CD4-positive, alpha-beta T cell treated with Interleukin-15 for 4 hours (primary cell): ENCODE results near the gene ADAMTS9.
A peak's percentile ranks its signal among the peaks of the same experiment; 100 is the strongest.

Experiments
- DNase-seq: peaks from one replicate; pipeline ENCODE4 v3.0.0-alpha.2; 2020; ENCODE audit warnings: low spot score

Gene ADAMTS9

DNA sequence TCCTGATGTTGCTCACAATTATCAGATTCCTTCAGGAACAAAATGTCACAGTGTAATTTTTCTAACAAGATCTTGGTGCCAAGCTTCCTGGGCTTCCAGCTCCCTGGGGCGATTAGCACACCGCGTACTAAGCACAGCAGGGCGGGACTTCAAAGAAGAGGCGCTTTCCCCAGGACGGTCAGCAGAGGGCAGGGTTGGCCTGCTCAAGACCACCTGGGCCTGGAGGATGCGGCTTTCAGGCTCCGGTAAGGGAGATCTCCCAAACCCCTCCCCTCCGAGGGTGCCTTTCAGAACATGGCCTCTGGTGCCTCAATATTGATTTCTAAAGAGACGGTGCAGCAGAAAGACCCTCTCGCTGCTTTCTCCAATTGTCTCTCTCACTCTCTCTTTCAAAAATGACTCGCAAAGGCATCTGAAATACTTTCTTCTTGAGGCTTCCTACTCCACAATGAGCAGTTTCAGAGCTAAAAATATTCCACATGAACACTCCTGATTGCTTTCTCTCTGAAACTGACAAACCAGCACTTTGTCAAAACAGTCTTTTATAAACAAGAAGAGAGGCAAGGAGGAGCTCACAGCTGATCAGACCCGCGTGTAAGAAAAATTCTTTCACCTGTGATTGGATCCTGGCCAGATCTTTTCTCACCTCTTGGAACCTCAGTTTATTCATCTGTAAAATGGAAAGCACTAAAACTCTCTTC is 154.0 kb downstream of the ADAMTS9 start:
- peak; percentile 1 for DNase-seq

DNA sequence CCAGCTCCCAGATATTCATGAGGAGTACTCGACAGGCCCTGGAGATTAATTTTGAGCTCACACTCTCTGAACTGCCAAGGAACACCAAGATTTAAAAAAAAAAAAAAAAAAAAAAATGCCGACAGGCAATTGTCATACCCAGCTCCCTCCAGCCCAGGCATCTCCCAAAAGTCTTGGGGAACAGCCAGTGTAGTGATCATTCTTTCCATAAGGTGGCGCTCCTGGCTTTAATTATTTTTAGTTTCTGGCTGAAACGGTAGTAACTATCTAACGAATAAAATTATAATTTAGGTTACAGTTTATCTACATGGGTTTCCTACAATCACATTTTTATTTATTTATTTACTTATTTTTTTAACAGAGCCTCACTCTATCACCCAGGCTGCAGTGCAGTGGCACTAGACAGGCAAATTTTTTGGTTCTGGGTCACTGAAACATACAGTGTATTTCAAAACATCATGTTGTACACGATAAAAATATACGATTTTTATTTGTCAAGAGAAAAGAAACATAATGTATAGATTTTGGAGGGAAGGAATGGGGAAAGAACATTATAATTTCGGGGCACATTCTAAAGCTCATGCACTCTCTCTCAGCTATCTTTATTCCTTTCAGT is 157.3 kb downstream of the ADAMTS9 start:
- DNase-seq = no peak

DNA sequence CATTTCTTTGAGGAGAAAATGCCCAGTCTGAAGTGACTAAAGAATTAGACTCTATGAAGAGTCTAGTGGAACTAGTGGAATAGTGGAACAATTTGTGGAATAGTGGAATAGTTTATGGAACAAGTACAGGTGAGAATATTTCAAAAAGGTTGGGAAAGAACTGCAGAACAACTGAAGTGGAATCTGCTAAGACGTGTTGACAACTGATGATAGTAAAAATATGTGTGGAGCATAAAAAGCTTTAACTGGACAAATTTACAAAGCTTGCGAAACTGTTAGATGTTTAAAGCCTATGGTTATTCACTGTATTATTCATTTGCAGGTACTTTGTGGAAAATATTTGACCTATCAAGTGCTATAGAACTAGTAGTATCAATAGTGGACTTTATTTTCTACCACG is 164.5 kb downstream of the ADAMTS9 start:
- no peak for DNase-seq

DNA sequence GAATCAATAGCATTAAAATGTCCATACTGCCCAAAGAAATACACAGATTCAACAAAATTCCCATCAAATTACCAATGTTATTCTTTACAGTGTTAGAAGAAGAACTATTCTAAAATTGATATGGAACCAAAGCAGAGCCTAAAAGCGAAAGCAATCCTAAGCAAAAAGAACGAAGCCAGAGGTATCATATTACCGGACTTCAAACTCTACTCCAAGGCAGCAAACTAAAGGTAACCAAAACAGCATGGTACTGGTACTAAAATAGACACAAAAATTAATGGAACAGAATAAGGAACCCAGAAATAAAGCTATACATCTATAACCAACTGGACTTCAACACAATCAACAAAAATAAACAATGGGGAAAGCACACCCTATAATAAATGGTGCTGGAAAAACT is 167.5 kb downstream of the ADAMTS9 start:
- no peak for DNase-seq

DNA sequence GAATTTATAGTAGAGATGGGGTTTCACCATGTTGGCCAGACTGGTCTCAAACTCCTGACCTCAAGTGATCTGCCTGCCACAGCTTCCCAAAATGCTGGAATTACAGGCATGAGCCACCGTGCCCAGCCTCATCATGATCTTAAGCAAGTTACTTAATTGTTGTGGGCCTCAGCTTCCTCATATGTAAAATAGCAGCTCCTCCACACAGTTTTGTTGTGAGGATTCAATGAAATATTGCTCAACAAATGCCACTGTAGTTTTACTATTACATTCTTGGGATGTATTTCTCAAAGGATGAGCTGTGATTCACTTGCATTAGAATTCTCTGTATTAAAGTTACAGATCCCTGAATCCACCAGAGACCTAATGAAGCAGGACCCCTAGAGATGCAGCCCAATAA is 168.8 kb downstream of the ADAMTS9 start:
- DNase-seq = no peak

DNA sequence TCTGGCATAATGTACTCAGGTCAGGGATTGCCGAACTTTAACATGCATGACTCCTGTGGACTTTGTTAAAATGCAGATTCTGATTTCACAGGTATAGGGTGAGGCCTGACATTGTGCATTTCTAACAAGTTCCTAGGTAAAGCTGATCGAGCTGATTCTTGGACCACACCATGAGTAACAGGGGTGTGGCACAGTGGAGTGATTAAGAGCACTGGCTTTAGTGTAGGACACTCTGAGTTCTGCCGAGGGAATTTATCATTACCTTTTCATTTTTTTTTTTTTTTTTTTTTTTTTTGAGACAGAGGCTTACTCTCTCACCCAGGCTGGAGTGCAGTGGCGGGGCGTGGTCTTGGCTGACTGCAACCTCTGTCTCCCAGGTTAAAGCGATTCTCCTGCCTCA is 169.3 kb downstream of the ADAMTS9 start:
- no peak for DNase-seq

DNA sequence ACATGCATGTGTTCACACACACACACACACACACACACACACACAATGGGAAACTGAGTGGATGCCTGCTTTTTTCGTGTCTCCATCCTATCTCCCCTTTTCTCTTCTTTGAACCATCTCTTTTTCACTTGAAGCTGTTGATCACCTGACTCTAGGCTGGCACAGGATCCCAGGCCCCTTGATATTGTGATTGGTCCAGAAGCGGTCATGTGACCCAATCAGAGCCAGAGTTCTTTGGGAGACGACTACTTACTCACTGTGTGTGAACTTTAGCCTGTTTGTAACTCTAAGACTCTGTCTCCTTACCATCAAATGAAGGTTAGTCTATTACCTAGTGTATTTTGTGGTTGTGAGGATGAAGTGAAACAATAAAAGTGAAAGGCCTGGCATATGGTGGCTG is 172.9 kb downstream of the ADAMTS9 start:
- DNase-seq = no peak

DNA sequence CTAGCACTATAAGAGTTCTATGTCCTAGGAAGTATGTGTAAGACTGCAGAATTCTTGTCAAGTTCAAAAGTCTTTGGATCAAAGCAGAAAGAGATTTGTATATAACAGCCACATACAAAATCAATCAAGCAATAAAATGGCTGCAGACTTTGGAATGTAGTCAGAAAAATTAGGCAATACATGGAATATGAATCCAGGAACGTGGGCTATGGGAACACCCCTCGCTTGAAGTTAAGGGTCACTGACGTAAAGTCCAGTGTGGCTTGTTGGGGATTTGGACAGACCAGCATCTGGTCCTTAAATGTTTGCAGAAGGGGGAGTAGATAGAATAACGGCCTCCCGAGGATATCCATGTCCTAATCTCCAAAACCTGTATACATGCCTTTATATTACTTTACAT is 178.6 kb downstream of the ADAMTS9 start:
- no peak for DNase-seq

DNA sequence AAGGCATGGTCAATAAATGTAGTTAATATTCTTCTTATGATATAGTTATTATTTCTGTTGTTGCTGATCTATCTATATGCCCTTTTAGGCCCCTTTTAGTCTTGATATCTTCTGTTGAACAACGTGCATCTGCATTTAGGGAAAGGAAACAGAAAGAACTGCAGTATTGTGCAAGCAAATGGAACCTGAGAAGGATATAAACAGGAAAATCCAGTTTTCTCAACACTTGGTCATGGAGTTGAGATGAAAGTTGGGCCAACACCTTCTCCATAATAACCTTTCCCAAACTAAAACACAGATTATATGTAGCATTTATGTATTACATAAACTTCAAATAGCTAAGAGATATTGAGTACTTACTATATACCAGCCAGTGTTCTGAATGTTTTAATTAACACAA is 179.7 kb downstream of the ADAMTS9 start:
- DNase-seq = no peak

DNA sequence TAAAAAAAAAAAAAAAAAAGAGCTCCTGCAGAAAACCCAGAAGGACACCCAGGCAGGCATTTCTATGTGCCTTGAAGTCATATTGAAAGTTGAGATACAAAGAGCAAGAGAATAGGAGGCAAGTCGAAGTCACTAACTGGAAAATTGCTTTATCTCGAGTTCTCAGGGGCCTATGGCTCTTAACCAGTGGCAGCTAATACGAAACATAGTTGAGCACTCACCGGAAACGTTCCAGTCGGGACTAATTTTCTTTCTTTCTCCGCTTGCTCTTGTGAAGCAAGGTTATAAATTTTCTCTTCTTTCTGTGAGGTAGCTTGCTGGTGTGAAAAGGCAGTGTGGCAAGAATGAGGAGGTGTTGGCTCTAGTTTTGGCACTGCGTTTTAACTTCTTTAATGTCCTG is 181.5 kb downstream of the ADAMTS9 start:
- no peak for DNase-seq

DNA sequence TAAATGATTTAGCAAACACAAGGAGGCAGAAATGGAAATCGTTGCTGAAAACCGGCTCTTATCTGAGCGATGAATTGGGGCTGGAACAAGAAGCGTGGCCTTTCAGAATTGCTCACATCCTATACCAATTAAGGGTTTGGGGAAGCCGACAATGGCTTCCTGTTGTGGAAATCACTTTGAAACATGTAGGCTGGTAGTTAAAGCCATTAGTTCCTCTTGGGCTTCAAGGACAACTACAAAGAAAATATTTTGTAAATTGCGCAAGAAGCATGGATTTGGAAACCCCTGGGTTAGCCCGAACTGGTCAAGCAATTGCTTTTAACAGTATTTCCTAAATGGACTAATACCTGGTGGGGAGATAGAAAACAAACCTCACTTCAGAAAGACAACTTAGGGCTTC is 182.4 kb downstream of the ADAMTS9 start:
- no peak for DNase-seq

DNA sequence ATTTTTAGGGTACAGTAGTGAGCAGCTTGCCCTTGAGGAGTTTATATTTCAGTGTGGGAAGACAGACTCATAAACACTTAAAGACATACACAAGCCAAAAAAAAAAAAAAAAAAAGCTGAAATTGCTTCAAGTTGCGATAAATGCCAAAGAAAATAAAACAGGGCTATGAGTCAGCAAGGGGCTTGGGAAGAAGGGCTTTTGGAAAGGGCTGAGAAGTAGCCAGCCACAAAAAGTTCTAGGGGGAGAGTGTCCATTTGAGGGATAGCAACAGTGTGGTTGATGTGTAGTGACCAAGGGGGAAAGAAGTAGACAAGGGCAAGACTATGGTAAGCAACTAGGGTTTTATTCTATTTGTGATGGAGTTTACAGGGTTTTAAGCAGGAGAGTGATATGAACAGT is 185.5 kb downstream of the ADAMTS9 start:
- no peak for DNase-seq

DNA sequence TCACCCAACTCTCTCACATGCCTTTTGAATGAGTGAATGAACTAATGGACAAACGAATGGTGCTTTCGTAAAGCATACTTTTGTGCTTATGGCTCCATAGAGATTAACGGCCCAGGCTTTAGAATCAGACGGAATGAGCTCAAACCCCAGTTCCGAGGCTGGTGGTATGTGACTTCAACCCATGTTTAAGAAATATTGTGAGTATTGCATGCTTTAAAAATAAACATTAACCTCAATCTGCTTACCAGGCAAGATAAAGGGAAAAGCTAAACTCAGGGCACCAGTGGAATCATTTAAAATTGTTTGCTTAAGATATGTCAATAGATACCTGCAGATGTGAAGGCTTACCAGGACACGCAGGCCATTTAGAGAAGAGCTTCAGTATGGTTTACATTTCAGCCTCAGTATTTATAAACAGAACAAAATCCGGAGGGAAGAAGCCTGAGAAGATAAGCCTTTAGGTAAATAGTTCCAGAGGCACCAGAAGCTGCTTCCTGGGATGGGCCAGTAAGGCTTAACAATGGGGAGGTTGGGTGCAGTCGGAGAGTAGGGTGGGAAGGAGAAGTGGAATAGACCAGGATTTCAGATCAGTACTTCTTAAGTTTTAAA is 186.4 kb downstream of the ADAMTS9 start:
- no peak for DNase-seq

DNA sequence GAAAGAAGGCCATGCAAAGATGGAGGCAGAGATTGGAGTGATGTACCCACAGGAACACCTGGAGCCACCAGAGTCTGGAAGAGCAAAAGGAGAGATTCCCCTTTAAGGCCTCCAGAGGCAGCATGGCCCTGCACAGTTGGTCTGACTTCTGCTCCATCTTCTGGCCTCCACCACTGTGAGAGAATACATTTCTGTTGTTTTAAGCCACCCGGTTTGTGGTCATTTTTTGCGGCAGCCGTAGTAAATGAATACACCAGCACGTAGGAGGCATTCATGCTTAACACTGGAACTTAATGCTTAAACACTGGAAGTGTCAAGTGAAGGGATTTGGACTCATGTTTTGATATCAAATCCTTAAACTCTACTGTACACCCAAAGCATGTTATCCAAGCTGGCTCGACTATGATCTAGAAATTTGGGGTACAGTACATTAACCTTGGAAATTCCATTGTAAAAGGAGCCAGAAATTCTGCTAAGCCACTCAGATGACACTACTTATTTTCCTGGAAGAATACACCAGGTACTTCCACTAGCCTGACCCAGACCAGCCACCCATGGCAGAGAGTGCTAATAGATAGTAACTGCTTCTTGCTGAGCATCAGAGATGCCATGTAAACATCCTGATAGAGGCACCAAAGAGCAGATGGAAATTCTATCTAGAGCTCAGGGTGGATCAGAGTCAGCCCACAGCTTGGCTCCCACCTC is 190.9 kb downstream of the ADAMTS9 start:
- DNase-seq = no peak

DNA sequence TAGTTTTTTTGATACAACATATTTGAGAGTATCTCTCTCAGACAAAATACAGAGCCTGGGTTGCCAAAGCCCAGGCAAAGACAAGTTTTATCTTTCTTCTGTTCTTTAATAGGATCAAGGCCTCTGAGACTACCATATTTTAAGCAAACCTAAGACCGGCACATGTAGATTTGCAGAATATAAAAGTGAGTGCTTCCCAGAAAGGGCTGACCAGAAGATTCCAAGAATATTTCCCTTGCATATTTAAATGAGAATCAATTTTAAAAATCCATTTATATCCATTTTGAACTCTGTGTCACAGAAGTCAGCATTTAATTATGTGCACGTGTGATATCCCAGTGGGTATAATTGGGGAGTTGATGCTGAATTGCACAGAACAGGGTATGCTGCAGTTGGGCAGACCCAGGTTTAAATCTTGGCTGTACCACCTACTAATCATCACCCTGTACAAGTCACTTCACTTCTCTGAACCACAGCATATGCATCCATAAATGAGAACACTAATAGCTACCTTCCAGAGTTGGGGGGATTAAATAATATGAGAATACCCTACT is 191.9 kb downstream of the ADAMTS9 start:
- DNase-seq = no peak

DNA sequence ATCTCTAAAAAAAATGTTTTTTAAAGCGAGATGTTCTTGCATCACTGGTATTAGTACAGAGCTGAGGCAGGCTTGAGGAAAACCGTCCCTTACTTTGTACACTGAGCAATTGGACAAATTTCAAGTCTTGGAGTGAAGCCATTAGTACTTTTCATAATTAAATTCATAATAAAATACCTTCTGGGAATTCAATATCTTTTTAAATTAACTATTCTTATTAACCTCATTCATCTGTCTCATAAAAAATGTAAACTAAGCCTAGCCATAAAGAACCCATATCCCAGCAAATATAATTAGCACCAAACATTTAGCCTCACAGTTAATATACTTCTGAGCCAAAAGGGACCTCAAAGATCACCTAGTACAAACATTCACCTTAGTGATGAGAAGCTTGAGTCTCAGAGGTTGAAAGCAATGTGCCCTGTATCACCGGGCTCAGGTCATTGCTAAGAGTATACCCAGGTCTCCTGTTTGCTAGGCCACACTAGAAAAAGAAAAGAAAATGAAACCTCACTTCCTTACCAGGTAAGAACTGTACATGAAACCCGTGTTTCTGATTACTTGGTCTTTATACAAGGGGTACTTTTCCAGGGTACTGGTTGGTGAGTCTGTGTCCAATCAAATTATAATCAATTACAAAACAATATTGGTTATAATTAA is 192.5 kb downstream of the ADAMTS9 start:
- no peak for DNase-seq

DNA sequence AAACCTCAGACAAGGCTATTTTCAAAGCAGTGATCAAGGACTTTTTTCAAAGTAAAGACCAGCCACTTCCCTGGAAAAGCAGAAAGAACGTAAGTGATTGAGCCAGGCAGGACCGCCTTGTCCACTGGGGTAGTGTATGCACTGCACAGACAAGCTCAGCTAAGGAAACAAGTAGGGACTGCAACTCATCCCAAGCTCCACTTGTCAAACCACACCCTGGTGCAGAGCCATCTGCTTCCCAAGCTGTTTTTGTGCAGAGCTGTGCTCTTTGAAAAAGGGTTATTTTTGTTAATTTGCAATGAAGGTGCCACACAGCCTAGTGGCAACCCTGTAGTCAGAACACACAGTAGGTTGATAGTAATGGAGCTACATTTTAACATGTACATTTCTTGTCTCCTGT is 193.3 kb downstream of the ADAMTS9 start:
- no peak for DNase-seq

DNA sequence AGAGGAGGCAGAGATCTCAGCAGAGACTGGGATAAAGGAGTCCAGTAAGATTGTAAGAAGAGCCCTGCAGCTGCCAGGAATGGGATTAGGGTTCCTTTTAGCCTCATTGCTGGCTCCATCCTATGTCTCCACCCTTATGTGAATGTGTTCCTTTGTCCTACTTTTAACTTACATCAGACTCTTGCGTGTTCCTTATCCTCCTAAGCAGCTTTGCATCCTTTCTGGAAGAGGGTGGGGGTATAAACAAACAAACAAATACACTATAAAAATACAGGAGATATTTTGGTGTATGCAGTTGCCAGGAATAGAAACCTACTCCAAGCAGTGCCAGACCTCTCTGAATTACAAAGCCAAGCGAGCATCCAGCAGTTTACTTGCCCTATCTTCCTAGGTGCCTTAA is 194.7 kb downstream of the ADAMTS9 start:
- DNase-seq = no peak

DNA sequence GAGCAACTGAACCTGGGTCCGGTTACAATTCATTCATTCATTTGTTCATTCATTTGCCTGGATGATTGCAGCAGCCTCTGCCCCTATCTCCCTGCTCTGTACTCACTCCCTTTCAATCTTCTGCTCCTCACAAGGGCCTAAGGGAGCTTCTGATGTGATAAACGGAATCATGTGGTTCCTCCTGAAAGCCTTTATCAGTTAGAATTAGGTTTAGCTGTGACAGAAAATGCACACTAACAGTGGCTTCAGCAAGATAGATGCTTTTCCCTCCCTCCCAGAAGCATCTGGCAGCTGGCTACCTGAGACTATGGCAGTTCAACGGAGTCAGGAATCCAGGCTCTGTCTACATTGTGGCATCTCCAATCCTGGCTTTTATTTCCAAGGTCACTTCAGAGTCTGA is 196.0 kb downstream of the ADAMTS9 start:
- DNase-seq = no peak

DNA sequence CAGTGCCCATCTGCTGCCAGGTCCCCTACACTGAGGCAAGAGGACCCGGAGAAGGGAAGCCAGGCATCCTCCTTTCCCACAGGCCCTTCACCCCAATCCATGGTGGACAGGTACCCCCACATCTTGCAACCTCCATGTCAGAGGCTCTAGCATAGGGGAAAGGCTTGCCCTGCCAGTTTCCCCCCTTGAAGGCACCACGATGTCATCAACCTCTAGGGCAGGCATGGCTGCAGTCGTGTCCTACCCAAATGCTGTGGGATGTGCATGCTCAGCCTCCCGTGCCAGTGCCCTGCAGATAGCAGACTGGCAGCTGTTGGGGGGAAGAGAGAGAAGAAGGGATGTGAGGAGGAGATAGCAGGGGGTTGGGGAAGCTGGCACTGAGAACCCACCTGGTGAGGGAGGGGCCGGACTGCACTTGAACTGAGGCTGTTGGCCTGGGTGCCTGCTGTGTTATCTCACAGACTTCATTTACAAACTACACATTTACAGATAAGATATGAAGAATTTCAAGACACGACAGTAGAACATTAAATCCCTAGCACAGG is 197.5 kb downstream of the ADAMTS9 start:
- DNase-seq = no peak

DNA sequence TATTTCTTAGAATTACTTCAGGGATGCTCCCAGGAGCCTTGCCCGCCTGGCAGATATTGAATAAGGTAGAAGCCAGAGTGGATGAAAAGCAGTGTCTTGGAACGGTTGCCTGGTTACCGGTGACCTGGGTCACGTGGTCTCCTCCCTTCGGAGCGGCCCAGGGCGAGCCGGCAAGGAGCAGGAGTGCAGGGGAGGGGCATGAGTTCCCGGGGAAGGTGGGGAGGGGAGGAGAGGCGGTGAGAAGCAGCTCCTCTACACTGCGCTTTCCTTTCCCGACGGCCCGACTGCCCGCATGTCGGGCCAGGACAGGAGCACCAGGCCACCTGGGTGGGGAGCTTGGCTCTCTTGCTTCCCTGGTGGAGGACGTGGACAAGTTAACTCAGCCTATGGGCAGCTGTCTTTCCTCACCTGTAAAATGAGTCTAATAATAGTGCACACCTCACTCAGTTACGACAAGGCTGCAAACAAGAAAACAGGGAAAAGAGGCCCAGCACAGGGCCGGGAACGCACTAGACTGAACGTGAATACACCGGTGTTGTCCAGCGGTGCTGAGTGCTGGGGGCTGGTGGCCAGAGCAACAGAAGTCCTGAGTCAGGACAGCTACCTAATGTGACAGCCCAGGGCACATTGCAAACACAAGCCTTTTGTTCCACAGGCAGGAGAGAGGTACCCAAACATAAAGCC is 198.3 kb downstream of the ADAMTS9 start:
- no peak for DNase-seq
